ENCODE results near the gene CDHR2.
"Not testable (repeated sequence)": the region's sequence is repeated elsewhere in the genome, so short reads cannot be mapped to it uniquely, and the experiment has no call there.

CDHR2 gene

GRCh38 chr5:176588297-176588696 lies 39.2 kb downstream of the CDHR2 start:
- Histone ChIP-seq H3K27ac (ENCODE audit: low read depth, low read length) (no peak overlapping the region), H3K4me3 (ENCODE audit: low read depth, low read length) (no peak overlapping the region), H3K79me2 (ENCODE audit: control insufficient read depth, insufficient read depth, low read length, unreplicated experiment) (no peaks in the 10 kb centered on the region), H3K36me3 (ENCODE audit: insufficient read depth, low read length) (no peaks in the 10 kb centered on the region), H3K4me1 (ENCODE audit: control insufficient read depth, insufficient read depth, low read length, unreplicated experiment) (no peaks in the 10 kb centered on the region), H2AFZ (ENCODE audit: low read length, unreplicated experiment) (no peak overlapping the region), H3K27me3 (ENCODE audit: insufficient read depth, low read length) (no peaks in the 10 kb centered on the region)

GRCh38 chr5:176589039-176589769 lies 40.1 kb downstream of the CDHR2 start:
- no peaks in the 10 kb centered on the region for H3K4me1 ChIP-seq (ENCODE audit: control insufficient read depth, insufficient read depth, low read length, unreplicated experiment)
- H3K27me3 ChIP-seq (ENCODE audit: insufficient read depth, low read length): no peaks in the 10 kb centered on the region
- no peak overlapping the region for H3K27ac ChIP-seq (ENCODE audit: low read depth, low read length)
- no peak overlapping the region for H3K4me3 ChIP-seq (ENCODE audit: low read depth, low read length)
- H2AFZ ChIP-seq (ENCODE audit: low read length, unreplicated experiment): no peak overlapping the region
- H3K79me2 ChIP-seq (ENCODE audit: control insufficient read depth, insufficient read depth, low read length, unreplicated experiment): no peaks in the 10 kb centered on the region
- no peaks in the 10 kb centered on the region for H3K36me3 ChIP-seq (ENCODE audit: insufficient read depth, low read length)

GRCh38 chr5:176590035-176590717 lies 41.0 kb downstream of the CDHR2 start:
- Histone ChIP-seq H3K27ac (ENCODE audit: low read depth, low read length) (no peak overlapping the region), H3K79me2 (ENCODE audit: control insufficient read depth, insufficient read depth, low read length, unreplicated experiment) (no peaks in the 10 kb centered on the region), H3K4me1 (ENCODE audit: control insufficient read depth, insufficient read depth, low read length, unreplicated experiment) (no peaks in the 10 kb centered on the region), H3K36me3 (ENCODE audit: insufficient read depth, low read length) (no peaks in the 10 kb centered on the region), H2AFZ (ENCODE audit: low read length, unreplicated experiment) (no peak overlapping the region), H3K27me3 (ENCODE audit: insufficient read depth, low read length) (no peaks in the 10 kb centered on the region), H3K4me3 (ENCODE audit: low read depth, low read length) (no peak overlapping the region)

- H3K79me2 ChIP-seq (ENCODE audit: control insufficient read depth, insufficient read depth, low read length, unreplicated experiment); H3K4me1 ChIP-seq (ENCODE audit: control insufficient read depth, insufficient read depth, low read length, unreplicated experiment); H2AFZ ChIP-seq (ENCODE audit: low read length, unreplicated experiment); H3K4me3 ChIP-seq (ENCODE audit: low read depth, low read length); H3K27me3 ChIP-seq (ENCODE audit: insufficient read depth, low read length); H3K36me3 ChIP-seq (ENCODE audit: insufficient read depth, low read length); H3K27ac ChIP-seq (ENCODE audit: low read depth, low read length): not testable (repeated sequence)
Measured at GRCh38 chr5:176591667-176592066, 42.5 kb downstream of the CDHR2 start.

GRCh38 chr5:176592573-176592972 lies 43.4 kb downstream of the CDHR2 start:
- Histone ChIP-seq H3K4me3 (ENCODE audit: low read depth, low read length) (no peak overlapping the region), H2AFZ (ENCODE audit: low read length, unreplicated experiment) (no peak overlapping the region), H3K79me2 (ENCODE audit: control insufficient read depth, insufficient read depth, low read length, unreplicated experiment) (no peaks in the 10 kb centered on the region), H3K27me3 (ENCODE audit: insufficient read depth, low read length) (no peaks in the 10 kb centered on the region), H3K4me1 (ENCODE audit: control insufficient read depth, insufficient read depth, low read length, unreplicated experiment) (no peaks in the 10 kb centered on the region), H3K36me3 (ENCODE audit: insufficient read depth, low read length) (no peaks in the 10 kb centered on the region), H3K27ac (ENCODE audit: low read depth, low read length) (no peak overlapping the region)

- H3K27me3 ChIP-seq (ENCODE audit: insufficient read depth, low read length): no peaks in the 10 kb centered on the region
- H3K79me2 ChIP-seq (ENCODE audit: control insufficient read depth, insufficient read depth, low read length, unreplicated experiment): no peaks in the 10 kb centered on the region
Measured at GRCh38 chr5:176593273-176593869, 44.2 kb downstream of the CDHR2 start.

GRCh38 chr5:176594554-176594953 lies 45.4 kb downstream of the CDHR2 start:
- Histone ChIP-seq H3K27ac (ENCODE audit: low read depth, low read length) (no peak overlapping the region), H3K4me3 (ENCODE audit: low read depth, low read length) (no peak overlapping the region), H3K4me1 (ENCODE audit: control insufficient read depth, insufficient read depth, low read length, unreplicated experiment) (no peaks in the 10 kb centered on the region), H3K79me2 (ENCODE audit: control insufficient read depth, insufficient read depth, low read length, unreplicated experiment) (no peaks in the 10 kb centered on the region), H3K27me3 (ENCODE audit: insufficient read depth, low read length) (no peaks in the 10 kb centered on the region), H3K36me3 (ENCODE audit: insufficient read depth, low read length) (no peaks in the 10 kb centered on the region), H2AFZ (ENCODE audit: low read length, unreplicated experiment) (no peak overlapping the region)

More at GRCh38 chr5:176593273-176593869, 44.2 kb downstream of the CDHR2 start:
- no peaks in the 10 kb centered on the region for H3K4me1 ChIP-seq (ENCODE audit: control insufficient read depth, insufficient read depth, low read length, unreplicated experiment)
- H3K27ac ChIP-seq (ENCODE audit: low read depth, low read length): no peak overlapping the region
- H3K36me3 ChIP-seq (ENCODE audit: insufficient read depth, low read length): no peaks in the 10 kb centered on the region
- no peak overlapping the region for H3K4me3 ChIP-seq (ENCODE audit: low read depth, low read length)
- no peak overlapping the region for H2AFZ ChIP-seq (ENCODE audit: low read length, unreplicated experiment)

GRCh38 chr5:176595386-176595943 lies 46.3 kb downstream of the CDHR2 start:
- no peaks in the 10 kb centered on the region for H3K36me3 ChIP-seq (ENCODE audit: insufficient read depth, low read length)
- no peaks in the 10 kb centered on the region for H3K27me3 ChIP-seq (ENCODE audit: insufficient read depth, low read length)
- H3K4me1 ChIP-seq (ENCODE audit: control insufficient read depth, insufficient read depth, low read length, unreplicated experiment): no peaks in the 10 kb centered on the region
- H3K4me3 ChIP-seq (ENCODE audit: low read depth, low read length): no peak overlapping the region
- no peak overlapping the region for H2AFZ ChIP-seq (ENCODE audit: low read length, unreplicated experiment)
- H3K27ac ChIP-seq (ENCODE audit: low read depth, low read length): no peak overlapping the region
- no peaks in the 10 kb centered on the region for H3K79me2 ChIP-seq (ENCODE audit: control insufficient read depth, insufficient read depth, low read length, unreplicated experiment)

GRCh38 chr5:176596069-176596644 lies 47.0 kb downstream of the CDHR2 start:
- Histone ChIP-seq H3K36me3 (ENCODE audit: insufficient read depth, low read length) (no peaks in the 10 kb centered on the region), H3K4me1 (ENCODE audit: control insufficient read depth, insufficient read depth, low read length, unreplicated experiment) (no peaks in the 10 kb centered on the region), H3K4me3 (ENCODE audit: low read depth, low read length) (peak overlapping the region; percentile 24; the same call in 1 of the 2 replicates), H2AFZ (ENCODE audit: low read length, unreplicated experiment) (no peak overlapping the region), H3K27ac (ENCODE audit: low read depth, low read length) (no peak overlapping the region), H3K79me2 (ENCODE audit: control insufficient read depth, insufficient read depth, low read length, unreplicated experiment) (no peaks in the 10 kb centered on the region), H3K27me3 (ENCODE audit: insufficient read depth, low read length) (no peaks in the 10 kb centered on the region)

- Histone ChIP-seq H2AFZ (ENCODE audit: low read length, unreplicated experiment) (no peak overlapping the region), H3K27ac (ENCODE audit: low read depth, low read length) (no peak overlapping the region), H3K4me3 (ENCODE audit: low read depth, low read length) (peak overlapping the region; percentile 60; the same call in 1 of the 2 replicates), H3K27me3 (ENCODE audit: insufficient read depth, low read length) (no peaks in the 10 kb centered on the region), H3K4me1 (ENCODE audit: control insufficient read depth, insufficient read depth, low read length, unreplicated experiment) (no peaks in the 10 kb centered on the region), H3K36me3 (ENCODE audit: insufficient read depth, low read length) (no peaks in the 10 kb centered on the region), H3K79me2 (ENCODE audit: control insufficient read depth, insufficient read depth, low read length, unreplicated experiment) (no peaks in the 10 kb centered on the region)
Measured at GRCh38 chr5:176596689-176597416, 47.7 kb downstream of the CDHR2 start.
